Measurements from ENCODE around the gene HOXA13.

HOXA13 gene

DNA sequence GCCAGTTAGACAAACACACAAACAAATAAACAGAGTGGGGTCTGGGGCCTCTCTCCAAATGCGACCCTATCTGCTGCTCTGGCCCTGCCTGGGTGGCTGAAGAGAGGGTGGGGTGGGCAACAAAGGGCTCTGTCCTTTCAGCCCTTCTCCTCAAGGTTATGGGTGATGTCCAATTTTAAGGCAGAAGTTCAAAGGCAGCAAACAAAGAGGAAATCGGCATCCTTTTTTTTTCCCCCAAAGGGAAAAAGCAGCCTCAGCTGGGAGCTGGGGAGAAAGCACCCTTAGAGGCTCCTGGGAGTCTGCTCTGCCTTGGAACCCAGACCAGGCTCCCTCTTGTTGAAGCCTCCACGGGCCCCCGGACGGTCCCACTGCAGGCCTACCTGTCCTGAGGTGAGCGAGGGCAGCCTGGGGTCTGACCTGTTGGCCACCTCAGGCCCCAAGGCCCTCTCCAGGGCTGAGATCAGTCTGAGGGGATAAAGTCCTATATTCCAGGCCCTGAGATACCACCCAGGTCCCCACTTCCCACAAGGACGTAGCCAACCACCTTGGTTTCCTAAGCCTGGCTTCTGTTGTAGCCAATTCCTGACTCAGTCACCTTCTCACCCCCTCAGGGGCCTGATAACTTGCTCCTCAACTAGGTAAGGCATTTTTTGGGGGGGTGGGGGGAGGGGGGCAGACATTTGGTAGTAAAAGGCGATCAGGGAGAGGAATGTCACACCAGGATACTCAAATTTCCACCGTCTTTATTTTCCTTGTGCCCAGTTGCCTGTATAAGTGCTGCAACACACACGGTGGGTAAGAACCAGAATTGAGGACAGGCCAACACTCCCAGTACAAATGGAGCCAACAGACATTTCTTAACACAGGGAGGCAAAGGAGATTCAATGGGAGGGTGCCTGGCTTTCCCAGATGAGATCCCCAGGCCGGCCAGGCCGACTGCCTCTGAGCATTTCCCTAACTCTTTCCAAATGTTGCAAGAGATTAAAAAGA lies 19.2 kb downstream of the HOXA13 start:
- no peak for DNase-seq

DNA sequence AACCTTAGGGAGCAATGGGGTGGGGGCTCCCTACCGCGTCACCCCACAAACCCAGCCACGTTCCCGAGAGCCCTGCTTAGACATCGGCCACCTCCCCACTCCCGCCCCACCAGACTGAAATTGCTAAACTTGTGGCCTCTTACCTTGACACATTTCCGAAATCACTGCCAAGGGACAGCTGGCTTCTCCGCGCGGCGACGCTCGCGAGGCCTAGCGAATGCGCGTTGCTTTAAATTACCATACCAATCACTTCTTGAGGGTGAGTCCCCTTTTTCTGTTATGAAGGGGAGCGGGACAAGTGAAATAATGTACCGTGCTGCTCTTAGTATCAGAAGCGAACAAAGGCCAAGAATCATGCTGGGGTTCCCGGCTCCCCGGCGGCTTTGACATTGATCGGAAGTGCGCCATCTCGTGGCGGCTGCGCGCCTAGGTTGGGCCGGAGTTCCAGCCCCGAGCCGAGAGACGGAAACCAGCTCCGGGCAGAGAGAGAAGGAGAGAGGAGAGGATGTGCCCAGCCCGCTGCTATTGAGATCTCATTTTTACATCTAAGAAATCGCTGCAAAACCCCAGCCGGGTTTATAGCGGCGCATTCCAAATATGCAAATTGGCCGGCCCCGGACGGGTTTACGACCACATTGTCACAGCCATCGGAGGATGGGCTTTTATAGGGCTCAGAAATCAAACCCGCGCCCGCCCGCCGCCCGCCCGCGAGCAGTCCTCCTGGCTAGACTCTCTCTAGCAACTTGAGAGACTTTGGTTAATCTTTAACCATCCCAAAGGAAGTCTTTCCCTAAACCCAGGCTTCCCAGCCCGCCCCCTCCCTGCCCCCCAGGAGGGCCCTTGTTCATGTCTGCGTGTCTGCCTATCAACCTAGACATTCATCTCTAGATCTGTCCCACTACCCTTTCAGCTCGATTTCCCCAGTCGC lies 20.1 kb downstream of the HOXA13 start:
- no peak for DNase-seq

DNA sequence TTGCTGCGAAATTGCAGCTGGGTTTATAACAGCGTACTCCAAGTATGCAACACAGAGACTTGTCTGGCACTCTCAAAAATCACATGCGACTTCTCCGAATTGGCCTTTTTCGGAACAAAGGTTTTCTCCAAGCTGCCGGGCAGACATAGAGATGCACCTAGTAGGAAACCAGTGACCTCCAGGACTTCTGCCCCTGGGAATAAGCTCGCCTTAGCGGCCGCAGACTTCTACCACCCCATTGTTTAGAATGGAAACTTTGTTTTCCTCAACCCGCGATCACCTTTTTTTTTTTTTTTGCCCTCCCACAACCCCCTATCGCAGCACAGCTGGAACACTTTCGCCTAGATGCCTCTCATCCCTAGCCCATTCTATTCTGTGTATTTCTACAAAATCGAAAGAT lies 20.9 kb downstream of the HOXA13 start:
- no peak for DNase-seq

DNA sequence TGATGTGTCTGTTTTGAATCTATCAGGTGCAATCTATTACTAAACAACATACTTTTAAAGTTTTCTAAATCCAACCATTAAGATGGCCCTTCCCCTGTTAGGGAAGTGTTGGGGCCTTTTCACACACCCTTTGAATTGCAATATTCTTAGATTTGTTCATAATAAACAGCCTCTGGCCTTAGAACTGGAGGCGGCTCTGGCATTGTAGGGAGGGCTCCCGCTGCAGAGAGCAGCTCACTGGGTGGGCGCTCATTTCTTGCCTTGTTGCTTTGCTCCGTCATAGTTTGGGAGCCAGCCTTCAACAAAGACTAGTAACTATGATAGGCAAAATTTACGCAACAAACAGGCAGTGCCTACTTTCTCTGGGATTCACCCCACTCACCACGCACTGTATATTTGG lies 21.5 kb downstream of the HOXA13 start:
- no peak for DNase-seq

DNA sequence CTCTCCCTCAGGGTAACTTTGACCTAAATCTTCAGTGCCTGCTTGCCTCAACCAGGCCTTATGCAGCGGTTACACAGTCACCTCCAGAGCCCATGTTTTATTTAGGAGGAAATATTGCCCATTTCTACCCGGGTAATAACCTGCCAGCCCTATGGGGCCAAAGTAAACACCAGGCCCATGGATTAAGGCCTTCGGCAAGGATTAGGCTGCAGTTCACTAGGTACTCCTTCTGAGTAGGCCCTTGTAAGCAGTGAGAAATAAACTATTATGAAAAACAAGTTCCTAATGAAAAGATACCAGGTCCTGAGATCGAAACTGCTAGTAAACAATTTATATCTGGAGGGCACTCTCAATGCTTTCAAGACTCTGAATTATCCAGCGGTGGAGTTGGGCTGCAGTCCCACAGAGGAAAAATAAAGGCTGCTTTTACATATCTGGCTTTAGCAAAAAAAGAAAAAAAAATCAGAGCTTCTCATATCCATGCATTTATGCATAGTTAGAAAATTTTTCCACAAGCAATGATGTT lies 22.0 kb downstream of the HOXA13 start:
- no peak for DNase-seq

DNA sequence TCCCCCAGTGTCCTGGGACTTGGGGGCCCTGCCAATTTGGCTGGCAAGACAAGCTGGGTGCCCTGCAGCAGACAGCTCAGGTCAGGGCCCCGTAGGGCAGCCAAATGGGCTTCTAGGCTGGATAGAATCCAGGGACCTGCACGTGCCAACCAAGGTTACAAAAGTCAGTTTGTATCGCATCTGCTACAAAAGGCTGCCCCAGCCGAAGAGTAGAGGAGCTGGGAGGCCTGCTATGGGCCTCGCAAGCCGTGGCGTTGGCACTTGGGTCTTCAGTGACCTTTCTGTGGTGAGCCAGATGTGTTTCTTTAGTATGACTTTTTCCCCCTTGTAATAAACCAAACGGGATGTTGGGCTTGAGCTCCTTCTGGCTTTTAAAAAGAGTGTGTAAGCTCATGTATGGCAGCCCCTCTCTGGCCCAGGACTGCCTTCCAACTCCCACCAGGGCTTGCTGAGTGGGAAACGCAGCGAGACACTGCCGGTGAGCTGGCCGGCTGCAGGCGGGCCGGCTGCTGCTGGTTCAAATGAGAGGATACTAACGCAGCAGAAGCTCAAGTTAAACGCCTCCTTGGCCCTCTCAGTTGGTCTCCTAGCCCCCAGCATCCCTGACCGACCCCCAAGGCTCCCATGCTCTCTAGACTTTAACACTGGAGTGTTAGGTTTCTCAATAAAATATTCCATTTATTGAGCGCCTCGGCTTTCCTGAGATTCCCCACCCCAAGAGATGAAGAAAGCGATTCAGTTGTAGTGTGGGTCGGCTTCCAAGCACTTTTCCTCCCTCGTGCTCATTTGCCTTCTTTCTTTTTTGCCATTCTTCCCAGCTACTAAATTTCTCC lies 22.7 kb downstream of the HOXA13 start:
- no peak for DNase-seq

DNA sequence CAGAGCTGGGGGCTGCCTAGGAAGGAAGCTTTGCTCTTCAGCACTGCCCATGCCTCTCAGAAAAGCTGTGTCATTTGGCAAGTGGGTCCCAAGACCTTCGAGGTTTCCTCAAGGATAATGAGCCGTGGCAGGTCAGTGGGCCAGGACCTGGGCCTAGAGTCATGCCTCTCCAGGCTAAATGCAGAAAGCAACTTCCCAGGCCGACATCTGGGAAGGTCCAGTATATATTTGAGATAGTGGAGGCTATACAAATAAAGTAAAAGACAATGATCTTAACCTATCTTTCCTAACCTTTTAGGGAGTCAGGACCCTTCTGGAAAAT lies 23.4 kb downstream of the HOXA13 start:
- no peak for DNase-seq

DNA sequence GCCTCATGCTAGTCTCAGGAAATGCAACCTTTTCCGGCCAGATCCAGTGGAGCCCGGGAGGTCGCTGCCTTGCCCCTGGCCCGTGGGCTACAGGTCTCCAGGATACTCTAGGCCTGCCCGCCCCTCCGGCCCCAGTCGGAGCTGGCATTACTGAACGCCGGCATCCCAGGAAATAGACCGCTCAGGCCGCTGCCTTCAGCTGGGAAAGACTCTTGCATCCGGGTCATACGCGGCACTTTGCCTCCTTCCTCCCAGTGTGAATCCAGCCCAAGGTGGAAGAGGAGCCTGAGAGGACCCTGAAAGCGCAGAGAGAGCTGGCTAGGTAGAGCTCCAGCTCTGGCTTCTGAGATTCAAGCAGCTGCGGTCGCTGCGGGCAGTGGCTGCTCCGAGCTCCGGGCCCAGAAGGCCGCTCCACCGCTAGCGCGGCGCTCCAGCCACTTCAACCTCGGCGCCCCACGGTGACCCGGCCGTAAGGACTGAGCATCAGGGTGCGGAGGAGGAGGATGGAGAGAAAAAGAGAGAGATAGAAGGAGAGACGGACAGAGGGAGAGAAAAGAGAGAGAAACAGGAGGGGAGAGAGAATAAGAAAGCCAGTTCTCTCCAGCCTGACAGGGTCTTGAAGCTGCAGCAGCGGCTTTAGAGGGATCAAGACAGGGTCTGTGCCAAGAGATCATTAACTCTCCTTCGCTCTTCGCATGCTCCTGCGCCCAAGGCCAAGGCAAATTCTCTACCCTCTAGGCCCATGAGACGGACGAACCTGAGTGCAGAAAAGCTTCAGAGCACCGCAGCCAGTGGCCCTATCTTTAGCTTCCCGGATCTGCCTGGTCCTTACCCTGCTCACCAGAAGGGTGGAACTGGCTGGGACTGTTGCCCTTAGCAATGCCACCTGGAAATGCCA lies 24.0 kb downstream of the HOXA13 start:
- no peak for DNase-seq

DNA sequence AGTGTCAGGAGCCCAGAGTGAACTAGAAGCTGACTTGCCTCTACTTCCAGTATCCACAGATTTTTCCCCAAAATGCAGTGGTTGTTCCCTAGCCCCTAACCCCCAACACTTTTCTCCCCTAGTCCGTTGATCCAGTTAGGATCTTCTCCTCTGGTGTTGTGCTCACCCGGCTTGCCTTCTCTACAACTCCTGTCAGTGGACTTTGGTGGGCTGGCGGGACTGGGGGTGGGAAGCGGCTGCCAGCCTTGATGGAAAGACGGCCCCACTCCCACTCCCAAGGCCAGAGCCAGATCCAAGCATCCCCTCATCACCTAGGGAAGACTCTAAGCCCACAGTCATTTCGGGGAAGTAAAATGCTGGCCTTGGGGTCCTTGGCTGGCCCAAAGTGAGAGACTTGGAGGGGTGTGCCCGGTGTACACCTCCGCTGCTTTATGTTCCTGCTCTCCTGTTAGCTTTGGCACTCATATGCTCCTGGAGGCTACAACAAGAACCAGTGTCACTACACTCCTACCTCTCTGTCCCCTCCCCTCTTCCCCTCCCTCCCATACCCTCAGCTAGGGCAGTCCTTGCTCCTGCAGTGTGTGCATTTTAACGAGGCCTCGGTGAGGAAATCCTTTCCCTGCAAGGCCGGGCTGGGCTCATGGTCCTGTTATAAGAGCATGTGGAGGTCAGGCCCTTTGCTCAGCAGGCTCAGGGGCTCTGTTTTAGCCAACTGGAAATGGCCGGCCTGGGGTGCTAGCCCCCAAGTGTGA lies 24.8 kb downstream of the HOXA13 start:
- DNase-seq = no peak

DNA sequence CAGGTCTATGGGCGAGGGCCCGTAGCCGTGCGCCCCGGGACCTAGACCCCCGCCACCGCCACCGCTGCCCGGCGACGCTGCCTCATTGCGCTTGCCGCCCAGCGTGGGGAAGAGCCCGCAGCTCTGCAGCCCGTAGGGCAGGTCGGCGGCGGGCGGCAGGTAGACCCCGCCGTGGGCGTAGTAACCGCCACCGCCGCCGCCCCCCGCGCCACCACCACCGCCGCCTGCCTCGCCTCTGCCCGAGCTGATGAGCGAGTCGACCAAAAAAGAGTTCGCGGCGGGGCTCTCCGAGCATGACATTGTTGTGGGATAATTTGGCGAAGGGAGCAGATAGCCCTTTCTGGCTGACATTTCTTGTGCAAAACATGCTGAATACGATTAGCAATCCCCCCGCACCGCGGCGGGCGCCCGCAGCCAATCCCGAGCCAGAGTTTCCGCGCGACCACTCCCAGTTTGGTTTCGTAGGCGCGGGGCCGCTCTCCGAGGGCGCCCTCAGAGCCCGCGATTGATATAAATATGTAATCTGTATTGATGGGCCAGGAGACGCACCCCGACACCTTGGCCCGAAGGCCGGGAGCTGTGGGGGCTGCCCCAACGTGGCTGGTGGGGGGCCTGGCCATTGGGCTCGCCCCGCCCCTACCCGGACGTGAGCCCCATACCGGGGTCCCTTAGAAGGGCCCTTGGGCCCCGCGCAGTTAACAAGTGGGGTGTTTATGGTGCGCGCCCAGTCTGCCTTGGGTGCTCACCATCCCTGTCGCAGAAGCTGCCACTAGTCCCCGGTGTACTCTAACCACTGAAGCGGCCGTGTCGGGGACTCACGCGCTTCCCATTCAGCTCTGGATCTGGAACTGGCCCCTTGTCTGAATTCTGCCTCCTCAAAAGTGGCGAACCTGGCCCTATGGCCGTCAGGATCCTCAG lies 25.7 kb downstream of the HOXA13 start, which contains the start of gene HOXA10:
HOXA10 (minus strand) TSS at position 365 of the 918 bp plus-strand sequence; CDS start at position 351, 14 bp downstream.
- DNase-seq = no peak

DNA sequence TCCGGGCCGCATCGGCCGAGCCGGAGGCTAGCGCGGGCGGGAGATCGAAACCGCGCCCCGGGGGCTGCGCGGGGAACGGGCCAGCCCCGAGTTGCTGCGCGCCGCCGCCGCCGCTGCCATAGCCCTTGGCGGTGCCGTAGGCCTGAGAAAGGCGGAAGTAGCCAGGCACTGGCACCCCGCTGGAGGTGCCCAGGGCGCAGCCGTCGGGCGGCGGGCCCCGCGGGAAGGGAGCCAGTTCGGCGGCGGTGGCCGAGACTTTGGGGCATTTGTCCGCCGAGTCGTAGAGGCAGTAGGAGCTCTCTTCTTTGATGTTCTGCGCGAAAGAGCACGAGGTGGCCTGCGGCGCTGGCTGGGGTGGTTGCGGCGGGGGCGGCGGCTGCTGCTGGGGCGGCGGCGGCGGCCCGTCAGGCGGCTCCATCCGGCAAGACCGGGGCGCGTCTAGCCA lies 26.4 kb downstream of the HOXA13 start:
- DNase-seq = no peak

DNA sequence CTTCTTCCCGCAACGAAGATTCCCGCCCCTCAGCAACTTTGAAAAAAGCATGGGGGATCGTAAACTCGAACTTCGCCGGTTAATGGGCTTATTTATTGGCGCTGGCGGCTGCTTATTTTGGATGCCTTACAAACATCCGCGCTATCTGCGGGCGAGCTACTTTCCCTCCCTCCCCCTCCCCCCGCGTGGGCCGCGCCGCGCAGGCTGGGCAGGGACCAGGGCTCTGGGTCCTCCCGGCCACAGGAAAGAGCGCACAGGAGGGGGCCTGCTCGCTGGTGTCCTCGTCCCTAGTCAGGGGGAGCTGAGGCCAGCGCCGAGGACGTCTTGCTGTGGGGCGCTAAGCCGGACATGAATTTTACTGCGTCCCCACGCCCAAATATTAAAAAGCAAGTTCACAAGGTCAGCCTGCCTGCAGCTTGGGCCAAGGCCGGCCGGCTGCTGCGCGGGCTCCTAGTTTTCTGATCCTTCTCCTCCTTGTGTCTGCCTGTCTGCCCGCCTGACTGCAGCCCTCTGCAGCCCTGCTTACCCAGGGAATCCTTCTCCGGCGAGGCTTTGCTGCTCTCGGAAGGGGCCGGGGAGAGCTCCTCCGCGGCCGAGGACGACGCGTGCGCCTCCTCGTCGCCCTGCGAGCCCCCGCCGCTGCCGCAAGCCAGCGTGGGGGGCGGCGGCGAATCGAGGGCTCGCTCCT lies 26.9 kb downstream of the HOXA13 start:
- no peak for DNase-seq

DNA sequence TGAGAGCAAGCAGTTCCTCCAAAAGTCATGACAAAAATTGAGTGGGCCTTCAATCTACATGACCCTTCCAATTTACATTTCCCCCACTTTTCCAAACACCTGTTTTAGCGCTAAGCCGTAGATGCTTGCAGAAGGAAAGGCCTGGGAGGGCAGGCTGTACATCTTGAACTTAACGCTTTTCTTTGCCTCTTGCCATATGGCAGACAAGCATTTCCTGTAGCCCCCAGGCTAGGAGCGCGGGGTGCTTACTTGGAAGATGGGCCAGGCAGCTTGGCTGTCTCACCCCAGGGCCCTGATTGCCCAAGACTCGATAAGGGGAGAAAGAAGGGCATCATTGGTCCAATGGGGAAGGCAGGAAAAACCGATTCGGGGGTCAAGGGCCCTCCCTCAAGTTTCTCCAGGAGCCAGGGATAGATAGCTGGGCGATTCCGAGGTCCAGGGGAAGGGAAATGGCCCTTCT lies 27.5 kb downstream of the HOXA13 start:
- DNase-seq = no peak

DNA sequence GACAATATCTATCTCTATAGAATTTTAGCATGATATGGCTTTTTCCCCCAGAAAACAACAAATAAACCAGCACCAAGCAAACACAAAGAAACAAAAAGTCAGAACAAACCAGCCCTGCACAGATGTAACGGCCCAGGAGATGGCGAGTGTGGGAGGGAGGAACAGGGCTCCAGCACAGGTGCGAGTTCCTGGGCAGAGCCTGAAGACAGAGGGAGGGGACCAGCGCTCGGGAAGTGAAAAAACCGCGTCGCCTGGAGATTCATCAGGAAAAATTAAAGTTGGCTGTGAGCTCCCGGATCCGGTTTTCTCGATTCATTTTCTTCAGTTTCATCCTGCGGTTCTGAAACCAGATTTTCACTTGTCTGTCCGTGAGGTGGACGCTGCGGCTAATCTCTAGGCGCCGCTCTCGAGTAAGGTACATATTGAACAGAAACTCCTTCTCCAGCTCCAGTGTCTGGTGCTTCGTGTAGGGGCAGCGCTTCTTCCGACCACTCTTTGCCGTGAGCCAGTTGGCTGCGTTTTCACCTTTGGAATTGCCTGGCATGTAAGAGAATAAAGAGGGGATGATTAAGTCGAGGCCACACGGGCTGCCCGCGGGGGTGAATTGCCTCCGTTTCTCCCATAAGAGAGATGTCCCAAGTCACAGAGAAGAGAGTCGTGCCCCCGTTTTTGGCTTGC lies 28.1 kb downstream of the HOXA13 start:
- no peak for DNase-seq

DNA sequence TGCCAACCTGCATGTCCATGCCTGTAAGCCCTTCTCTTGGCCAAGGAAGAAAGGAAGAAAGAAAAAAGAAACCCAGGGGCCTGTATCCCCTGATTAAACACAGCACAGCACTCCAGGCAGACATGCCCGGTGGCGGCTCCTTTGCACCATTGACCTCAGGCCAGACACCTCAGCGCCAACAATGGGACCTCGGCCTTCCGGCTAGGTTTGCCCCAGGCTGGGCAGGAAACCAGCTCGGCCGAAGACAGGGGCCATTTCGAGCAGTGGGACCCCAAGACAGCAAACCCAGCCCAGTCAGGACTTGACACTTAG lies 28.6 kb downstream of the HOXA13 start:
- DNase-seq = no peak

DNA sequence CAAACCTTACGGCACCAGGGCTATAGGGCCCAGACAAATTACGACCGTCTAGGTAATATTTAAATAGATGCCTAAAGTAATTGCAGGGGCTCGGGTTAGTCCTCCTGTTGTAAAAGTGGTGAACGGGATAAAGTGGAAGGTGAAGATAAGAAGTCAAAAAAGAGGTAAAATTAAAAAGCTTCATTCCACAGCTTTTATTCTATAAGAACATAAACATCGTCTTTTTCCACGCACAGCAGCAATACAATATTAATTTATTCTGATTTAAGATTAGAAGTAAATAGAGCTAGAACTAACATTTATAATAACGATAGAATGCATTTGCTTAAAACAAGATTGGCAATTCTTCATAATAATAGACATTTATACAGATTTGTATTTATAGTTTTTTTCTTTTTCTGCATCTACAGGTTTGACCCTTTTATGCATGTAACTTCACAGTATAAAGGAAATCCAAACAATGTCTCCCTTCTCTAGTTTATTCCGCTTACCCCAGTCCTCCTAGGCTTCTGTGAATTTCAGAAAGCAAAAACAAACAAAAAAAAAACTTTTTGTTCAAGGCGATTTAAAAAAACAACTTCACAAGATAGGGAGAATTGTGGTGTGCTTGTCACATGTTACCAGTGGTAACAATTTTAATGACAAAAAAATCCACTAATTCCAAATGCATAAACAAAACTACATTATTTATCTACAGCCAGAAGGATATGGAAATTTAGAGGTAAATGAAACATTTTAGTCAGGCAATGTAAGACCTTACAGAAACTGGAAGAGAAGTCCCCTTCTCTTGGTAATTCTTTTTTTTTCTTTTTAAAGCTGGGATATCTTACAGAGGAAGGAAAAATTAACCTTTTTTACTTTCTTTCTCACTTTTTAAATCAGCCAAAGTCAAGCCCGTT lies 29.2 kb downstream of the HOXA13 start:
- no peak for DNase-seq
